GM21786 (cell line): Measurements from ENCODE around the gene BTD.

Experiments used
- ATAC-seq: cut with Tn5 transposase; IDR thresholded peaks from one replicate; pipeline ENCODE4 v1.9.1; 2021; ENCODE audit not compliant: unreplicated experiment

BTD gene

DNA sequence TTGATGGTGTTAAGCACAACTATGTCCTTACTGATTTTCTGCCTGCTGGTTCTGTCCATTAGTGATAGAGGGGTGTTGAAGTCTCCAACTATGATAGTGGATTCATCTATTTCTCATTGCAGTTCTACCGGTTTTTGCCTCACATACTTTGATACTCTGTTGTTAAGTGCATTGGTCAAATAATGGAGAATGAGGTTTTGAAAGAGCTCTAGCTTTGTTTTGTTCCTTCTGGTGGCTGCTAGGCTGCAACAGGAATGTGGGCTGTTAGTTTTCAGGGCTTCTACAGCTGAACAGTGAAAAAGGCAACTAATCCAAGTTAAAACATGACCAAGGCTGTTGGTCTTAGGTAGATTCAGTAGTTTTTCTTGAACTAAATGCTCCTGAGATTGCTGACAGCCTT, 62.6 kb downstream of the BTD start:
- no peak for ATAC-seq

DNA sequence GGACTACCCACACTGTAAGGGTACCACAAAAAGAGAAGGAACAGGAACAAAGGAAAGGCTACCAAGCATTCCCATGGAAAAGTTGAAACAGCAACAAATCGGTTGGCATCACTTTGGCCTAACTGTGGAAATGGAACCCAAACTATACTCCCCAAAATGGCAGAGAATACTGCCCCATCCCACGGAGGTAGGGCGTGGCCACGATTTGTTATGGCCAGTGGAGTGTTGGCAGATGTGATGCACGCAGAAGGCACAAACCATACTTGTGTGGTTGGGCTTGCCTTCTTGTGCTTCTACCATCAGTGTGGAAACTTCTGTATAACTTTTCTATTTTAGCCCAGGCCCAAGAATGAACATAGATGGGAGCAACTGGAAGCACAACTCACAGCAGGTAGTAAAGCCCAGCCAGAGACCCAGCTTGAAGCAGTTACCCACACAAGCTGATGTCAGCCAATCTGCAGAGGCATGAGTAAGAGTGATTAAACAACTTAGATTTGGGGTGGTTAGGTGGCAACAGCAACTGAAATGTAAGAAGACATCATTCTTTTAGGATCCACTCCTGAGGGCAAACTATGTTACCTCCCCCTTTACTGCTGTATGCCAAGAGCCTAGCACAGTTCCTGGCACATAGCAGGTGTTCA, 64.1 kb downstream of the BTD start:
- ATAC-seq, result no peak

DNA sequence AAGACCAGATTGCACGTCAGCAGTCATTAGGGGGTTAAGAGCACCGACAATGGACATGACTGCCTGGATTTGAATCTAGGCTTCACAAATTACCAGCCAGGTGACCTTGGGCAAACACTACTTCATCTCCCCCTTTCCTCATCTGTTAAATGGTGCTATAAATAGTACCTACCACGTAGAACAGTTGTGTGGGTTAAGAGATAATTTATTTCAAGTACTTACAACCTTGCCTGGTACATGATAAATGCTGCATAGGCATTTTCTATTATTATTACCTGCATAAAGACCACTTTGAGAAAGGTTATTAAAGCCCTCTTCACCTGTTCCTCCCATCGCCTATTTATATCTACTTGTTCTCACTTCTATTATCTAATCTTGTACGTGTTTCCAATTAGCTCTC, 64.7 kb downstream of the BTD start:
- ATAC-seq, result no peak

DNA sequence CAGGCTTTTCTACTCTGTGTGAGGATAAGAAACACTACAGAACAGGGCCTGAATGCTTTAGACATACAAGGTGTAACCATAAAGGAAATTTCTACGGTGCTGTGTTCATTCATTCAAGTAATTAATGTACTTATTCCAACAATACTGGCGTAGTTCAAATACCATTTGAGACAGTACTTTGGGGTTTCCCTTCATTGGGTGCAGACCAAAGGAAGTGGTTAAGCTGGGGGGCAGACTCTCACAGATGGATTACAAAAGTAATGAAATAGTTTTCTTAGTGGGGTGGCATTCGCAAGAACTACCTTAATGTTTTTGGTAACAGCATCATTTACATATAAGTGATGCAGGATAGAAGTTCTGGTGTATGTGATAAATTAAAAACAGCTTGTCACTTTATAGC, 65.9 kb downstream of the BTD start:
- ATAC-seq, result no peak

DNA sequence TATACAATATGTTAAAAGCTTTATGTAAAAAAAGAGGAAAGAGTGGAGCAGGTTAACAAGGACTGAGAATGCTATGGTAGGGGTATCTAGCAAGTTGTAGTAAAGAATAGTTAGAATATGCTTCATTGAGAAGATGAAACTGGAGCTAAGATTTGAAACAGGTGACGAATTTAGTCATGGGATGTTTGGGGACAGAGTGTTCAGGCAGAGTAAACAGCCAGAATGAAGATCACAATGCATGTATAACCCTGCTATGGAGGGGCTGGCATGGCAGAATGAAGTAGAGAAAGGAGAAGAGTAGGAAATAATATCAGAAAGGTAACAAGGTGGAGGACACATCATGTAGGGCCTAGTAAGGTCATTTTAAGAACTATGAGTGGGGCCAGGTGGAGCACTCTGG, 72.0 kb downstream of the BTD start:
- ATAC-seq, result no peak

DNA sequence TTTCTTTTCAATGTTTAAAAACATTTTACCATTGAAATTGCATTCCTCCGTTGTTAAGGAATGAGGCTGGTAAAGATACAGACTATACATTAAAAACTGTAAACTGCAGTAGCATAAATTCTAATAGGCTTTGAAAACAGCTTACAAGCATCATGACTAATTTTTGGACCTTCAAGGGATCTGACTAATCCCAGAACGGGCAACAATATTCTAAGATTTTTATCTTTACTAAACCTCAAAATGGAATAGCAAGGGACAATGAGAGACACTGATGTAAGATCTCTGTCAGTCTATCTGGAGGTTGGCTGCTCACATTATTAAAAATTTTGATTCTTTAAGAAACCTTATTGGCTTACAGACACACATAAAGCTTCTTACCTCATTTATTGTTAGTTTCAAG, 74.7 kb downstream of the BTD start:
- no peak for ATAC-seq

DNA sequence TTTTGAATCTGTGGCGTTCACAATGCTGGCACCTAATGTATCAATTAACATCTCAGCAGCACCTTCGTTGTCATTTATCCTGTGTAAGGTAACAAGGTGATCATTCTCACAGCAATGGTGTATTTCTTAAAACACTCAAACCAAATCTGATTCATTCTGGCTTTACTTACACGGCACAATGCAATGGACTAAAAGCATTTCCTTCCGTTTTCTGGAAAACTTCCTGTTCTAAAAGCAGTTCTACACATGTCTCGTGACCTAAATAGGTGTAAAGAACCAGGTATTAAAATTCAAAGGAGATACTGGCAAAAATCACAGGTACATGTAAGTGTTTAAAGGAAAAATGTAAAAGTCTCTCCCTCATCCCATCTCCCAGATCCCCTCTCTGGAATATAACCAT, 77.8 kb downstream of the BTD start:
- no peak for ATAC-seq

DNA sequence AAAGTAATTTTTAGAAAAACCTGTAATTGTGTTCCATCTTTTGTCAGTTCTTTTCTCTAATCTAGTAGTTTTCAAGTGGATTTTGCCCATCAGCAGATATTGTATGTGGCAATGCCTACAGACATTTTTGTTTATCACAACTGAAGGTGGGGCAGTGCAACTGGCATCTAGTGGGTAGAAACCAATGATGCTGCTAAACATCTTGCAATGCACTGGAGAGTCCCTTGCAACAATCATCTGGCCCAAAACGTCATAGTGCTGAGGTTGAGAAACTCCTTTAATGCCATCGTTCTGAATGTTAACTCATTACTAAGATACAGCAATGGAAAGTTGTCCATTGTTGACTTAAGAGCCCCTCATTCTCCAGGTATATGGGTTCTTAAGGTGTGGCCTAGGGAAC, 80.1 kb downstream of the BTD start:
- no peak for ATAC-seq

DNA sequence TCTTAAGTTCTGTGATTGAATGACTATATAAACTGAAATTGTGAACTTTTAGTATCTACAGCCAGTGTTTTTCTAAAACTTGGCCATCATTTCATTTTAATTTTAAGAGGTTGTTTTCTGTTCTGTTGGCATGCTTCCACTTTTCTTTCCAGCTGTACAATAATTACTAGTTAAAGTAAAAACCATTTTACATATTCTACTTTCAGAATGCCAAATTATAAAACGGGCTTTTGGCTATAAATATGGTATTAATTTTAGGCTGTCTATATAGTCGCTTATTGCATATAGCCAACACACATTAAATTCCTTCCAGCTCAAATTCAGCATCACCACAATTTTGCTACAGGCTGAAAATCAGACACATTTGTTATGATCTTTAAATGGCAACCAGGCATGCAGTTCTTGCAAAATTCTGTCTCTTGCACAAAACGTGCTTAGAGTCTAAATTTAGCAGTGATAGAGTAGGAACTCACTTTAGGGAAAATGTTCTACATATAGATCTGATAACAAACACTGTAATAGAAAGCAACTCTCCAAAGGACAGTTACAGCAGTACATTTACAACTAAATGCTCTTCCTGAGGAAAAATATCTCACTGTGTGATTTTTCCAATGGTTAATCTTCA, 81.1 kb downstream of the BTD start:
- ATAC-seq, result no peak

DNA sequence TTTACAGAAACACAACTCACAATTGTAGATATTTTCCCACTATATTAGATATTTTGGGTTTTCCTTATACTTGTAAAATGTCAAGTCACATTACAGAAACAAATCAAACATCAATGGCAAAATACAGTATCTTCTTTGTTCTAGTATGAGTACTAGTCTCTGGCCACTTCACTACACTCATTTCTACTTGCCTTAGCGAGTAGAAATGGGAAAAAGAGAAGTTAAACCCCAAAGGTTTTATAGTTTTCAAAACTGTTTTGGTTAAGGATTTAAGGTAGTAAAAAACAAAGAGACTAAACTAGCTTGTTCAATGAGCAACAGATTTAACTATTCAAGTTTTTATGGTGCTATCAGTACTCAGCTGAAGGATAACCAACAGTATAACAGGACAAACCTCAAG, 81.7 kb downstream of the BTD start:
- ATAC-seq, result no peak

DNA sequence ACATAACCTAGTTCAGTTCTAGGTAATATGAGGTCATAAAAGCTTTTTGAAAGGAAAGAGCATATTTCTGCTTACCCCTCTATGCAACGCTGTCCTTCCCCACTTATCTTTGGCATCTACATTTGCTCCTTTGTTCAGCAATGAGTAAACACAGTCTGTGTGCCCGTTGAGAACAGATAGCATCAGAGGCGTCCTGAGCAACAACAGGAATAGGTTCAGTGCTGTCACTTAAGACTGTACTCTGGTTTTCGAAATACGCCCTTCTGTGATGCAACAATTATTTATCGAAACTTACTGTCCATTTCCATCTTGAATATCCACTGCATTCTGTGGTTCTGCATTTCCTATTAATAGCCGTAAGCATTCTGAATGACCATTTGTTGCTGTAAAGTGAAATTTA, 84.4 kb downstream of the BTD start:
- no peak for ATAC-seq

DNA sequence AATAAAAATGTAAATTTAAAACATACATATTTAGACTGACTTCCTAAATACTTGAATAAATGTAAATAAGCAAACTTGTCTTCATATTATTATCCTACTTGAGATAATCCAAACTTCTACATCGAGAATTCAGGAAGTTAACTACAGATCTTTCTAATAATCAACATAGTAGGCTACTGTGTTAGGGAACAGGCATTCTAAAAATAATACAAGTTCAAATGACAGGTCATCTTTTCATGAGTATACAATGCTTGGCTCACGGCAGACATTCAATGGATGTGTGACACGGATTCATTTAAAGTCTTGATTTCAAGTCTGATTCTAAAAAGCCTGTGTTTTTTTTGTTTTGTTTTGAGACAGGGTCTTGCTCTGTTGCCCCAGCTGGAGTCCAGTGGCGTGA, 88.7 kb downstream of the BTD start:
- no peak for ATAC-seq

DNA sequence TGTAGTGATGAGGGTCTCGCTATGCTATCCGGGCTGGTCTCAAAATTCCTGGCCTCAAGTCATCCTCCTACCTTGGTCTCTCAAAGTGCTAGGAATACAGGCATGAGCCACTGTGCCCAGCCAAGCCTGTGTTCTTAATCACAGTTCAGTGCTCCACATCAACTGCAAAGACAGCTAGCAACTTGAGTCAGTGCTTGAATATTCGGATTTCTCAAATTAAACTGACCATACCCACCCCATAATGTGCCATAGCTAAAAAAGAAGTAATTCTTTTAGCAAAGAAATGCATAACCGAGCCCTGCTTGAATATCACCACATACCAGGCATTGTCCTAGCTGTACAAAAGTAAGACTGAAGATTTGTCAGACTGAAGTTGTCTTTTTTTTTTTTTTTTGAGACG, 89.2 kb downstream of the BTD start:
- no peak for ATAC-seq

DNA sequence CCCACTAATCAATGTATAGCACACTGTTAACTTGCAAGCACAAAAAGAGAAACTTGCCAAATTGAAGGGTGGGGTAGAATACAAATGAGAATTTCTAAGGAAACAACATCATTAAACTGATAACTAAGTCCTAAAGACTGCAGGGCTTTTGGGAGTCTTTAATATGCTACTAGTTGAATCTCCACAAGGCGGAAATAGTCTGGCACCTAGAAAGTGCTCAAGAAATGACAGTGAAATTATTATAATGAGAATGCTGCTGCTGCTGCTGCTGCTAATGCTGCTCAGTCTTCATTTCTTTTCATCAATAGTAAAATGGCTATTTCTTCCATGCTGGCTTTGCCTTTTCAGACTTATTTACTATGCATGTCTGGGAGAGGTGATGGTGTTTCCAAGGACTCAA, 91.8 kb downstream of the BTD start:
- no peak for ATAC-seq

DNA sequence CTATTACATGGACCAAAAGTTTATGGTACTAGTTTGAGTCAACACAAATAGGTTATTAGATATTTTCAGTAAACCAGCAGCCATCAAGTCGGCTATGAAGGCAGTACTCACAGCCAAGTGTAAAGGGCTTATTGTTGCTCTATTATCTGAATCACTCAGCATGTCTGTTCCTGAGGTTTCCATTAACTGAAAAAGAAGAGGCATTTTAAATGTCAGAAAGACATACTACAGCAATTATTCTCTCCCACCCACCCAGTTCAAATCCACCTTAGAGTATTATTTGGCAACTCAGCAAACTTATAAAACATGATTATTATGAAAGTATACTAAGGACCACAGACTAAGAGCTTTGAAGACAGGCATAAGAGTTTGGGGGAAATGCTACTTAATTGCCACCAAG, 93.1 kb downstream of the BTD start:
- ATAC-seq, result no peak
